Endothelial cell (in vitro differentiated cells): ENCODE results near the gene OAF. TPM values are rescaled to one million over a fixed set of nuclear protein-coding genes. Genes with fewer than 3 reads are reported as not detected.

Source experiments
- DNase-seq: peaks from one replicate; pipeline ENCODE4 v3.0.0; 2021; ENCODE audit warnings: low spot score
- H3K27ac Mint-ChIP-seq: one replicate; pipeline ENCODE4 v1.8.0; 2021; ENCODE audit warnings: mixed read lengths, inconsistent platforms; ENCODE audit not compliant: unreplicated experiment
- H3K27me3 Mint-ChIP-seq: one replicate; pipeline ENCODE4 v1.8.0; 2021; ENCODE audit warnings: mild to moderate bottlenecking, moderate library complexity, mixed read lengths, inconsistent platforms; ENCODE audit not compliant: unreplicated experiment
- H3K36me3 Mint-ChIP-seq: one replicate; pipeline ENCODE4 v1.8.0; 2021; ENCODE audit warnings: mild to moderate bottlenecking, low read depth, mixed read lengths, inconsistent platforms; ENCODE audit not compliant: unreplicated experiment
- H3K4me1 Mint-ChIP-seq: one replicate; pipeline ENCODE4 v1.8.0; 2021; ENCODE audit warnings: mild to moderate bottlenecking, mixed read lengths, inconsistent platforms; ENCODE audit not compliant: unreplicated experiment
- H3K4me3 Mint-ChIP-seq: one replicate; pipeline ENCODE4 v1.8.0; 2021; ENCODE audit warnings: mild to moderate bottlenecking, mixed read lengths, inconsistent platforms; ENCODE audit not compliant: unreplicated experiment
- H3K9me3 Mint-ChIP-seq: one replicate; pipeline ENCODE4 v1.8.0; 2021; ENCODE audit warnings: mixed read lengths, inconsistent platforms; ENCODE audit not compliant: unreplicated experiment
- CTCF ChIP-seq: fragments of 200-600 bp; sonication (generic); IDR thresholded peaks from one replicate; pipeline ENCODE4 v1.5.0; 2021; ENCODE audit warnings: antibody characterized with exemption; ENCODE audit not compliant: unreplicated experiment
- long read RNA-seq: library from polyadenylated mRNA; unstranded; transcript quantifications from one replicate; pipeline ENCODE4 v2.0.0, GENCODE V29; 2020; ENCODE audit not compliant: unreplicated experiment
- total RNA-seq: library from RNA; stranded (reverse); fragmentation: NEBNext Ultra II Directional; extraction: Animal tissue kit (Norgen Biotek cat#: 25700); gene quantifications from one replicate; pipeline ENCODE4 v1.2.1, GENCODE V29; 2021; ENCODE audit not compliant: unreplicated experiment

OAF gene
- 15.5 TPM for total RNA-seq
- long read RNA-seq, partial matches to known transcripts: 5 of 10 reads
- long read RNA-seq, other reads (novel, unspliced or antisense): 2 of 10 reads

GRCh38 chr11:120210626-120211521 is at the start of gene OAF:
Gene OAF (plus strand): TSS chr11:120211032. CDS start chr11:120211280, 248 bp downstream.
- no peak for TF ChIP-seq CTCF
- Mint-ChIP-seq H3K9me3 (no peaks in the 10 kb centered on the region), H3K27me3 (peaks cover 30% of the 10 kb centered on the region), H3K36me3 (peaks cover 4% of the 10 kb centered on the region), H3K4me3 (peak within 1 kb of the TSS; percentile 94), H3K27ac (no peak within 1 kb of the TSS), H3K4me1 (peaks cover 21% of the 10 kb centered on the region)
- DNase-seq: peak; percentile 76

- no peaks in the 10 kb centered on the region for H3K4me1 Mint-ChIP-seq
- peaks cover 21% of the 10 kb centered on the region for H3K27me3 Mint-ChIP-seq
- H3K27ac Mint-ChIP-seq: no peak overlapping the region
- peaks cover 5% of the 10 kb centered on the region for H3K9me3 Mint-ChIP-seq
- no peak overlapping the region for H3K4me3 Mint-ChIP-seq
- TF ChIP-seq CTCF: no peak
- no peak for DNase-seq
- H3K36me3 Mint-ChIP-seq: peaks cover 3% of the 10 kb centered on the region
Measured at GRCh38 chr11:120167659-120168058, 43.2 kb upstream of the OAF start.

GRCh38 chr11:120168108-120168959 is 42.5 kb upstream of the OAF start:
- H3K4me1 Mint-ChIP-seq: no peaks in the 10 kb centered on the region
- peaks cover 5% of the 10 kb centered on the region for H3K9me3 Mint-ChIP-seq
- no peak for TF ChIP-seq CTCF

GRCh38 chr11:120168960-120169681 is 41.7 kb upstream of the OAF start:
- peaks cover 21% of the 10 kb centered on the region for H3K27me3 Mint-ChIP-seq
- peak; percentile 93 for DNase-seq
- peaks cover 3% of the 10 kb centered on the region for H3K36me3 Mint-ChIP-seq
- H3K27ac Mint-ChIP-seq: no peak overlapping the region
- TF ChIP-seq CTCF: peak; percentile 99
- H3K9me3 Mint-ChIP-seq: peaks cover 5% of the 10 kb centered on the region
- no peaks in the 10 kb centered on the region for H3K4me1 Mint-ChIP-seq
- peak overlapping the region; percentile 79 for H3K4me3 Mint-ChIP-seq

More at GRCh38 chr11:120168108-120168959, 42.5 kb upstream of the OAF start:
- Mint-ChIP-seq H3K36me3 (peaks cover 3% of the 10 kb centered on the region), H3K4me3 (peak overlapping the region; percentile 79), H3K27ac (no peak overlapping the region), H3K27me3 (peaks cover 21% of the 10 kb centered on the region)
- no peak for DNase-seq
